MM.1S (cell line): ENCODE measurements around the gene CCL26.

Source experiments
- EZH2 ChIP-seq: fragments of 300-600 bp; sonication (generic); optimal IDR thresholded peaks from 2 replicates; pipeline ENCODE3; 2017; ENCODE audit warnings: low read depth, mild to moderate bottlenecking, antibody characterized with exemption, low read length, mixed read lengths
- TF ChIP-seq, protein P1 (sequence below): fragments of 300-600 bp; sonication (generic); IDR thresholded peaks from 2 replicates; pipeline ENCODE4 v1.5.1; 2016; ENCODE audit warnings: antibody characterized with exemption, low read length, mixed read lengths

DNA sequence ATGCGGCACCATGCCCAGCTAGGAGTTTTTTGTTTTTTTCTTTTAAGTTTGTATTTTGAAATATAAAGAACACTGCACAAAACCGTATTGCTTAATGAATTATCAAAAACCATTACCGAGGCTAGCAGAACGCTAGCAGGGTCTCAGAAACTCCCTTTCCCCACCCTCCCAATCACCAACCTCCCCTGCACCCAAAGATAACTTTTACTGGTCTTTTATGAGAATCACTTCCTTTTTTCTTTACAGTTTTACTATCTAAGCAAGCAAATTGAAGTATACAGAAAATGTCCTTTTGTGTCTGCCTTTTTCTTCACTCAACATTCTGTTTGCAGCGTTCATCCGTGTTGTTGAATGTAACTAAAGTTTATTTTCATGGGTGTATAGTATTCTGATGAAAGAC, 46.7 kb downstream of the CCL26 start:
- TF ChIP-seq, protein P1, sequence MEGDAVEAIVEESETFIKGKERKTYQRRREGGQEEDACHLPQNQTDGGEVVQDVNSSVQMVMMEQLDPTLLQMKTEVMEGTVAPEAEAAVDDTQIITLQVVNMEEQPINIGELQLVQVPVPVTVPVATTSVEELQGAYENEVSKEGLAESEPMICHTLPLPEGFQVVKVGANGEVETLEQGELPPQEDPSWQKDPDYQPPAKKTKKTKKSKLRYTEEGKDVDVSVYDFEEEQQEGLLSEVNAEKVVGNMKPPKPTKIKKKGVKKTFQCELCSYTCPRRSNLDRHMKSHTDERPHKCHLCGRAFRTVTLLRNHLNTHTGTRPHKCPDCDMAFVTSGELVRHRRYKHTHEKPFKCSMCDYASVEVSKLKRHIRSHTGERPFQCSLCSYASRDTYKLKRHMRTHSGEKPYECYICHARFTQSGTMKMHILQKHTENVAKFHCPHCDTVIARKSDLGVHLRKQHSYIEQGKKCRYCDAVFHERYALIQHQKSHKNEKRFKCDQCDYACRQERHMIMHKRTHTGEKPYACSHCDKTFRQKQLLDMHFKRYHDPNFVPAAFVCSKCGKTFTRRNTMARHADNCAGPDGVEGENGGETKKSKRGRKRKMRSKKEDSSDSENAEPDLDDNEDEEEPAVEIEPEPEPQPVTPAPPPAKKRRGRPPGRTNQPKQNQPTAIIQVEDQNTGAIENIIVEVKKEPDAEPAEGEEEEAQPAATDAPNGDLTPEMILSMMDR = no peak
- TF ChIP-seq EZH2 = no peak
